ENCODE measurements around the gene EPOP. TPM values are rescaled to one million over a fixed set of nuclear protein-coding genes. Genes with fewer than 3 reads are reported as not detected.
A peak's percentile ranks its signal among the peaks of the same experiment; 100 is the strongest.

The EPOP gene
- total and polyA plus RNA-seq, 2 of the 13 experiments (the other 11 are each of a cell fraction or from before 2014, with no cell fraction given), result 14.7 to 37.8 TPM

DNA sequence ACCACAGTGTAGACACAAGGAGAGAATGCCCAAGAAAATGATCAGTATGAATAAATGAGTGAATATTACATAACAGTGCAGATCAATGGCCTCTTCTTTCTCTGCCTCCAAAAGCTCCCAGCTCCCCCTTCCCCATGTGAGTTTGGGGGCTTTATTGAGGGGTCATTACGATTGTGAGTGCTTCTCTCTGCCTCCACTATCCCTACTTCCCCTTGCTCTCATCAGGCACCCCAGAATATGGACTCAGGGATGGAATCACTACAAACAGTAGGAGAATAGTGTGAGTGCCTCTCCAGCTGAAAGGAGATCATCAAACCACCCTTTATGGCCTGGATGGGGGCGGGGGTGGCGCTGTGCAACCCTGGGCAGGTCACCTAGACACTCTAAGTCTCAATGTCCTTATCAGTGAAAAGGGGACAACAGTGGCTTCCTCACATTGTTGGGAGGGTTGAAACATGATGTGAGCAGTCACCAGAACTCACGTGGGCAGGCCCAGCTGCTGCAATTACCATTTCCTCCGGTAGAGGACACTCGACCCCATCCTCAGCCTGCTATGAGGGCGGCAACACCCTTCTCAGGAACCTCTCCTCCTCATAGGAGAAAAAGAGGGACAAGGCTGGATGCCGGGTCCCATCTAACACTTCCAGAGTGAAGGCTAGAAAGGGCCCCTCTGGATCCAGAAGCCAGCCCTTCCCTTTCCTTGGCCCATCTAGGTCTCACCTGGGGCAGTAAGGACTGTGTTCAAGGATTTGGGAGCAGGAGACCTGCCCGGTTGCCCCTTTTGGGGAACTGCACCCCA, 2.1 kb upstream of the EPOP start (continued):
- TF ChIP-seq, protein P1, sequence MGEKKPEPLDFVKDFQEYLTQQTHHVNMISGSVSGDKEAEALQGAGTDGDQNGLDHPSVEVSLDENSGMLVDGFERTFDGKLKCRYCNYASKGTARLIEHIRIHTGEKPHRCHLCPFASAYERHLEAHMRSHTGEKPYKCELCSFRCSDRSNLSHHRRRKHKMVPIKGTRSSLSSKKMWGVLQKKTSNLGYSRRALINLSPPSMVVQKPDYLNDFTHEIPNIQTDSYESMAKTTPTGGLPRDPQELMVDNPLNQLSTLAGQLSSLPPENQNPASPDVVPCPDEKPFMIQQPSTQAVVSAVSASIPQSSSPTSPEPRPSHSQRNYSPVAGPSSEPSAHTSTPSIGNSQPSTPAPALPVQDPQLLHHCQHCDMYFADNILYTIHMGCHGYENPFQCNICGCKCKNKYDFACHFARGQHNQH (CRISPR knock-in tag; IDR thresholded peaks at IDR 0.05), result peak; percentile 86; the same call in 1 of the 2 replicates
- TF ChIP-seq TBX2 (CRISPR knock-in tag; IDR thresholded peaks at IDR 0.05; ENCODE audit: borderline replicate concordance) (peak; percentile 60; the same call in 1 of the 2 replicates), ARNT (IDR thresholded peaks at IDR 0.05) (no peak), NPAS2 (CRISPR knock-in tag; IDR thresholded peaks at IDR 0.05; ENCODE audit: borderline replicate concordance) (no peak), SMAD1 (CRISPR knock-in tag; IDR thresholded peaks at IDR 0.05; ENCODE audit: borderline replicate concordance, low read depth) (0 out of 2 replicates have a peak, but pooled peaks have one; percentile 24), NR2F2 (IDR thresholded peaks at IDR 0.05; ENCODE audit: borderline replicate concordance, low read depth) (peak; percentile 27; the same call in 1 of the 2 replicates), IKZF4 (CRISPR knock-in tag; IDR thresholded peaks at IDR 0.05; ENCODE audit: borderline replicate concordance, low read depth, not compliant biosample characterization) (no peak), ZSCAN29 (CRISPR knock-in tag; conservative IDR thresholded peaks at IDR 0.05) (no peak), WIZ (CRISPR knock-in tag; IDR thresholded peaks at IDR 0.05) (no peak), GATAD2A (CRISPR knock-in tag; IDR thresholded peaks at IDR 0.05) (peak; percentile 82), BORCS8-MEF2B (CRISPR knock-in tag; IDR thresholded peaks at IDR 0.05) (peak; percentile 71; the same call in 1 of the 2 replicates), ZNF33A (CRISPR knock-in tag; IDR thresholded peaks at IDR 0.05; ENCODE audit: borderline replicate concordance) (no peak), SMARCC2 (IDR thresholded peaks at IDR 0.05) (no peak), ZNF652 (CRISPR knock-in tag; IDR thresholded peaks at IDR 0.05; ENCODE audit: borderline replicate concordance, low read depth) (peak; percentile 43; the same call in 1 of the 2 replicates), ZNF225 (CRISPR knock-in tag; IDR thresholded peaks at IDR 0.05) (no peak), ZNF75D (CRISPR knock-in tag; IDR thresholded peaks at IDR 0.05; ENCODE audit: borderline replicate concordance) (no peak), PHF20 (CRISPR knock-in tag; IDR thresholded peaks at IDR 0.05) (no peak; the same call in 1 of the 2 replicates), ZNF629 (CRISPR knock-in tag; conservative IDR thresholded peaks at IDR 0.05) (peak; percentile 96), ZNF644 (CRISPR knock-in tag; IDR thresholded peaks at IDR 0.05; ENCODE audit: low read depth) (no peak), HMG20A (CRISPR knock-in tag; IDR thresholded peaks at IDR 0.05; ENCODE audit: borderline replicate concordance) (peak; percentile 68; the same call in 1 of the 2 replicates), BRCA1 (CRISPR knock-in tag; IDR thresholded peaks at IDR 0.05) (no peak), FOXK1 (CRISPR knock-in tag; IDR thresholded peaks at IDR 0.05; ENCODE audit: borderline replicate concordance, low read depth) (peak; percentile 54; the same call in 1 of the 2 replicates), FOXA3 (CRISPR knock-in tag; IDR thresholded peaks at IDR 0.05) (peak; percentile 61), XRCC5 (optimal IDR thresholded peaks at IDR 0.05; ENCODE audit: low read length) (peak; percentile 94), ZNF282 (IDR thresholded peaks at IDR 0.05; ENCODE audit: partially characterized antibody) (no peak)
- TF ChIP-seq, protein P2, sequence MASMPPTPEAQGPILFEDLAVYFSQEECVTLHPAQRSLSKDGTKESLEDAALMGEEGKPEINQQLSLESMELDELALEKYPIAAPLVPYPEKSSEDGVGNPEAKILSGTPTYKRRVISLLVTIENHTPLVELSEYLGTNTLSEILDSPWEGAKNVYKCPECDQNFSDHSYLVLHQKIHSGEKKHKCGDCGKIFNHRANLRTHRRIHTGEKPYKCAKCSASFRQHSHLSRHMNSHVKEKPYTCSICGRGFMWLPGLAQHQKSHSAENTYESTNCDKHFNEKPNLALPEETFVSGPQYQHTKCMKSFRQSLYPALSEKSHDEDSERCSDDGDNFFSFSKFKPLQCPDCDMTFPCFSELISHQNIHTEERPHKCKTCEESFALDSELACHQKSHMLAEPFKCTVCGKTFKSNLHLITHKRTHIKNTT (CRISPR knock-in tag; IDR thresholded peaks at IDR 0.05), result no peak
- TF ChIP-seq, protein P3, sequence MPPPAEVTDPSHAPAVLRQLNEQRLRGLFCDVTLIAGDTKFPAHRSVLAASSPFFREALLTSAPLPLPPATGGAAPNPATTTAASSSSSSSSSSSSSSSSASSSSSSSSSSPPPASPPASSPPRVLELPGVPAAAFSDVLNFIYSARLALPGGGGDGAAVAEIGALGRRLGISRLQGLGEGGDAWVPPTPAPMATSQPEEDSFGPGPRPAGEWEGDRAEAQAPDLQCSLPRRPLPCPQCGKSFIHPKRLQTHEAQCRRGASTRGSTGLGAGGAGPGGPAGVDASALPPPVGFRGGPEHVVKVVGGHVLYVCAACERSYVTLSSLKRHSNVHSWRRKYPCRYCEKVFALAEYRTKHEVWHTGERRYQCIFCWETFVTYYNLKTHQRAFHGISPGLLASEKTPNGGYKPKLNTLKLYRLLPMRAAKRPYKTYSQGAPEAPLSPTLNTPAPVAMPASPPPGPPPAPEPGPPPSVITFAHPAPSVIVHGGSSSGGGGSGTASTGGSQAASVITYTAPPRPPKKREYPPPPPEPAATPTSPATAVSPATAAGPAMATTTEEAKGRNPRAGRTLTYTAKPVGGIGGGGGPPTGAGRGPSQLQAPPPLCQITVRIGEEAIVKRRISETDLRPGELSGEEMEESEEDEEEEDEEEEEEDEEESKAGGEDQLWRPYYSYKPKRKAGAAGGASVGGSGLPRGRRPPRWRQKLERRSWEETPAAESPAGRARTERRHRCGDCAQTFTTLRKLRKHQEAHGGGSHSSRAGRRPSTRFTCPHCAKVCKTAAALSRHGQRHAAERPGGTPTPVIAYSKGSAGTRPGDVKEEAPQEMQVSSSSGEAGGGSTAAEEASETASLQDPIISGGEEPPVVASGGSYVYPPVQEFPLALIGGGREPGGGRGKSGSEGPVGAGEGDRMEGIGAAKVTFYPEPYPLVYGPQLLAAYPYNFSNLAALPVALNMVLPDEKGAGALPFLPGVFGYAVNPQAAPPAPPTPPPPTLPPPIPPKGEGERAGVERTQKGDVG (CRISPR knock-in tag; IDR thresholded peaks at IDR 0.05; ENCODE audit: borderline replicate concordance), result no peak
